GM19099 (cell line): Measurements from ENCODE around the gene DCTN4.

Source experiments
- POLR2A ChIP-seq: IDR thresholded peaks from 3 replicates; pipeline ENCODE4 v1.6.1; 2011; ENCODE audit warnings: low read depth; ENCODE audit not compliant: insufficient read length; ENCODE audit errors: extremely low read depth

DCTN4 gene

GRCh38 chr5:150670948-150671310, 87.9 kb downstream of the DCTN4 start:
- no peak for TF ChIP-seq POLR2A

GRCh38 chr5:150670275-150670947, 88.4 kb downstream of the DCTN4 start:
- no peak for TF ChIP-seq POLR2A

GRCh38 chr5:150665044-150665443, 93.8 kb downstream of the DCTN4 start:
- TF ChIP-seq POLR2A, result no peak

- no peak for TF ChIP-seq POLR2A
These were observed 94.9 kb downstream of the DCTN4 start for GRCh38 chr5:150663936-150664335.

- no peak for TF ChIP-seq POLR2A
These were observed 95.9 kb downstream of the DCTN4 start for GRCh38 chr5:150662731-150663516.

GRCh38 chr5:150661821-150662596, 96.8 kb downstream of the DCTN4 start:
- no peak for TF ChIP-seq POLR2A

- no peak for TF ChIP-seq POLR2A
These were observed 97.7 kb downstream of the DCTN4 start, which contains the start of gene MYOZ3 for GRCh38 chr5:150661086-150661485. MYOZ3 (plus strand) TSS chr5:150661251; CDS start chr5:150662942, 1,691 bp downstream.

- TF ChIP-seq POLR2A, result no peak
These were observed 98.5 kb downstream of the DCTN4 start for GRCh38 chr5:150660108-150660831.

GRCh38 chr5:150659360-150660107, 99.3 kb downstream of the DCTN4 start:
- TF ChIP-seq POLR2A, result no peak

- no peak for TF ChIP-seq POLR2A
These were observed 100.0 kb downstream of the DCTN4 start for GRCh38 chr5:150658699-150659265.
